IMR-90 (cell line): ENCODE data around the gene FIS1. TPM values are rescaled to one million over a fixed set of nuclear protein-coding genes. Genes with fewer than 3 reads are reported as not detected.

Source experiments
- ATAC-seq: fragments of 200-7000 bp; cut with Tn5 transposase; 2 replicates; pipeline ENCODE4 v1.9.1; 2020; ENCODE audit warnings: low read depth, mild to moderate bottlenecking, moderate library complexity
- BruUV-seq: library from RNA; stranded (reverse); fragments of 400-500 nt; replicated peaks from 2 replicates; lab custom pipeline; 2021; lab: Mats Ljungman, UMichigan
- CTCF ChIA-PET: fragments of 300-600 bp; formaldehyde crosslinking; extraction: SDS; loops from one replicate; lab custom pipeline; 2021; ENCODE audit warnings: antibody characterized with exemption; lab: Yijun Ruan, JAX
- POLR2A ChIA-PET: fragments of 300-600 bp; sonication (Branson Sonifier 250); formaldehyde crosslinking; loops from one replicate; lab custom pipeline; 2022; ENCODE audit warnings: antibody characterized with exemption; ENCODE audit not compliant: unreplicated experiment; lab: Charles Lee
- DNase-seq: peaks from one replicate; pipeline ENCODE4 v3.0.0; 2013
- H2AFZ ChIP-seq: replicated peaks from 2 replicates; pipeline ENCODE3; 2013; ENCODE audit warnings: low read length, mild to moderate bottlenecking; ENCODE audit not compliant: poor library complexity
- H2AK5ac ChIP-seq: 2 replicates; pipeline ENCODE4 v1.6.1; 2013; ENCODE audit warnings: low read depth, low read length, inconsistent platforms
- H2AK9ac ChIP-seq: replicated peaks from 2 replicates; pipeline ENCODE3; 2013; ENCODE audit warnings: mild to moderate bottlenecking, low read depth, low read length, moderate library complexity; ENCODE audit not compliant: poor library complexity
- H2BK120ac ChIP-seq: 2 replicates; pipeline ENCODE4 v1.6.1; 2013; ENCODE audit warnings: low read depth, low read length, inconsistent platforms
- H2BK15ac ChIP-seq: 3 replicates; pipeline ENCODE4 v1.6.1; 2013; ENCODE audit warnings: low read depth, low read length, inconsistent platforms
- H2BK20ac ChIP-seq: 2 replicates; pipeline ENCODE4 v1.6.1; 2013; ENCODE audit warnings: low read depth, mild to moderate bottlenecking, inconsistent platforms, low read length, moderate library complexity
- H2BK5ac ChIP-seq: 2 replicates; pipeline ENCODE4 v1.6.1; 2013; ENCODE audit warnings: mild to moderate bottlenecking, low read depth, low read length, inconsistent platforms; ENCODE audit not compliant: poor library complexity, severe bottlenecking
- H3K14ac ChIP-seq: replicated peaks from 2 replicates; pipeline ENCODE4 v1.6.1; 2013; ENCODE audit warnings: low read depth, low read length, inconsistent platforms
- H3K18ac ChIP-seq: 2 replicates; pipeline ENCODE4 v1.6.1; 2013; ENCODE audit warnings: low read depth, low read length, control low read depth
- H3K23ac ChIP-seq: 2 replicates; pipeline ENCODE4 v1.6.1; 2013; ENCODE audit warnings: low read depth, low read length, inconsistent platforms
- H3K27ac ChIP-seq: 2 replicates; pipeline ENCODE4 v1.5.1; 2013; ENCODE audit warnings: mild to moderate bottlenecking, control low read depth, low read length; ENCODE audit not compliant: insufficient read depth
- H3K27me3 ChIP-seq: 2 replicates; pipeline ENCODE4 v1.6.1; 2013; ENCODE audit warnings: low read length; ENCODE audit not compliant: control insufficient read depth, insufficient read depth
- H3K36me3 ChIP-seq: 2 replicates; pipeline ENCODE4 v1.6.1; 2013; ENCODE audit warnings: low read length, mixed read lengths; ENCODE audit not compliant: control insufficient read depth, insufficient read depth
- H3K4ac ChIP-seq: 2 replicates; pipeline ENCODE4 v1.6.1; 2013; ENCODE audit warnings: low read depth, low read length, inconsistent platforms
- H3K4me1 ChIP-seq: 2 replicates; pipeline ENCODE4 v1.6.1; 2013; ENCODE audit warnings: low read length, mixed read lengths; ENCODE audit not compliant: control insufficient read depth, insufficient read depth
- H3K4me2 ChIP-seq: 2 replicates; pipeline ENCODE4 v1.6.1; 2013; ENCODE audit warnings: low read depth, mild to moderate bottlenecking, control low read depth, low read length, moderate library complexity
- H3K4me3 ChIP-seq: 2 replicates; pipeline ENCODE4 v1.5.1; 2013; ENCODE audit warnings: low read depth, mild to moderate bottlenecking, control low read depth, low read length, moderate library complexity; ENCODE audit not compliant: insufficient read depth
- H3K56ac ChIP-seq: 2 replicates; pipeline ENCODE4 v1.6.1; 2013; ENCODE audit warnings: low read length, inconsistent platforms; ENCODE audit not compliant: insufficient read depth; ENCODE audit errors: extremely low read depth
- H3K79me1 ChIP-seq, 2 experiments: 2 replicates each; pipeline ENCODE4 v1.6.1; 2013; ENCODE audit warnings: low read length in 2 of 2, inconsistent platforms in 1 of 2, low read depth in 1 of 2
- H3K9ac ChIP-seq: 2 replicates; pipeline ENCODE4 v1.6.1; 2013; ENCODE audit warnings: low read depth, low read length, control low read depth
- H3K9me1 ChIP-seq: 2 replicates; pipeline ENCODE4 v1.6.1; 2013; ENCODE audit warnings: low read length, inconsistent platforms; ENCODE audit not compliant: insufficient read depth
- H3K9me3 ChIP-seq: 2 replicates; pipeline ENCODE4 v1.6.1; 2013; ENCODE audit warnings: low read length; ENCODE audit not compliant: control insufficient read depth, insufficient read depth
- H4K20me1 ChIP-seq: 2 replicates; pipeline ENCODE4 v1.6.1; 2013; ENCODE audit warnings: low read length, inconsistent platforms; ENCODE audit not compliant: insufficient read depth
- H4K5ac ChIP-seq: 2 replicates; pipeline ENCODE4 v1.6.1; 2013; ENCODE audit warnings: mild to moderate bottlenecking, low read depth, low read length, control low read depth
- H4K8ac ChIP-seq, 2 experiments: 2 replicates each; pipeline ENCODE4 v1.6.1; 2013; ENCODE audit warnings: low read depth in 2 of 2, low read length in 2 of 2, control low read depth in 1 of 2, inconsistent platforms in 1 of 2
- H4K91ac ChIP-seq: 2 replicates; pipeline ENCODE4 v1.6.1; 2013; ENCODE audit warnings: low read depth, low read length, inconsistent platforms; ENCODE audit not compliant: insufficient read depth
- BHLHE40 ChIP-seq: fragments of 150-350 bp; IDR thresholded peaks from 2 replicates; pipeline ENCODE4 v1.6.1; 2016; ENCODE audit warnings: mild to moderate bottlenecking, low read depth, low read length
- CEBPB ChIP-seq: IDR thresholded peaks from 2 replicates; pipeline ENCODE4 v1.6.1; 2012; ENCODE audit warnings: low read depth, low read length, improper control_type of control experiment
- CHD1 ChIP-seq: IDR thresholded peaks from 2 replicates; pipeline ENCODE4 v1.6.1; 2012; ENCODE audit warnings: low read depth, low read length, improper control_type of control experiment
- FOS ChIP-seq: fragments of 150-350 bp; IDR thresholded peaks from 2 replicates; pipeline ENCODE4 v1.6.1; 2016; ENCODE audit warnings: low read depth, low read length
- MAFK ChIP-seq: IDR thresholded peaks from 2 replicates; pipeline ENCODE4 v1.6.1; 2012; ENCODE audit warnings: low read depth, low read length, improper control_type of control experiment
- MAZ ChIP-seq: IDR thresholded peaks from 2 replicates; pipeline ENCODE4 v1.6.1; 2012; ENCODE audit warnings: low read depth, mild to moderate bottlenecking, low read length, improper control_type of control experiment, moderate library complexity, borderline replicate concordance
- MXI1 ChIP-seq: IDR thresholded peaks from 2 replicates; pipeline ENCODE4 v1.6.1; 2012; ENCODE audit warnings: low read depth, mild to moderate bottlenecking, low read length, moderate library complexity, borderline replicate concordance
- POLR2A ChIP-seq: IDR thresholded peaks from 2 replicates; pipeline ENCODE4 v1.6.1; 2012; ENCODE audit warnings: mild to moderate bottlenecking, low read depth, low read length
- RAD21 ChIP-seq: IDR thresholded peaks from 2 replicates; pipeline ENCODE4 v1.6.1; 2012; ENCODE audit warnings: low read length, improper control_type of control experiment
- RCOR1 ChIP-seq: IDR thresholded peaks from 2 replicates; pipeline ENCODE4 v1.6.1; 2012; ENCODE audit warnings: mild to moderate bottlenecking, low read length, improper control_type of control experiment; ENCODE audit not compliant: insufficient replicate concordance
- RFX5 ChIP-seq: IDR thresholded peaks from 2 replicates; pipeline ENCODE4 v1.8.0; 2012; ENCODE audit warnings: low read depth, mild to moderate bottlenecking, low read length, moderate library complexity
- SMC3 ChIP-seq: fragments of 150-350 bp; IDR thresholded peaks from 2 replicates; pipeline ENCODE4 v1.6.1; 2016; ENCODE audit warnings: low read depth, mild to moderate bottlenecking, antibody characterized with exemption, low read length, moderate library complexity
- WGBS, 2 experiments: methylation state at CpG; one replicate each; pipeline versions ENCODE4 v1.1.5 to v1.1.7; 2013; ENCODE audit warnings: missing lambda C conversion rate in 2 of 2; ENCODE audit not compliant: insufficient read length in 1 of 2; ENCODE audit errors: extremely low coverage in 2 of 2; 5-methylcytosine and 5-hydroxymethylcytosine counted together
- dilution Hi-C: fragments of 300-500 bp; cut with HindIII; formaldehyde crosslinking; loops from one replicate; pipeline ENCODE4 v1.14.3; 2018; ENCODE audit warnings: low sequenced_read_pairs; ENCODE audit not compliant: unreplicated experiment
- in situ Hi-C: fragments of 300-500 bp; cut with MboI; formaldehyde crosslinking; loops from 3 replicates; pipeline ENCODE4 v1.14.3; 2019; ENCODE audit warnings: low sequenced_read_pairs, inconsistent platforms, mixed read lengths
- intact Hi-C: fragments of 100-400 bp; cut with micrococcal nuclease; formaldehyde crosslinking; loops from 2 replicates; pipeline ENCODE4 v1.10.0; 2022
- polyA plus RNA-seq, 3 experiments: library from polyadenylated mRNA; depleted of rRNA; stranded (reverse); fragments of >200 nt; gene quantifications; 2 replicates each; pipeline ENCODE4 v1.2.3, GENCODE V29; 2012; ENCODE audit warnings: low replicate concordance in 1 of 3
- total RNA-seq: library from RNA; depleted of rRNA; stranded (reverse); fragments of >200 nt; gene quantifications from 2 replicates; pipeline ENCODE4 v1.2.3, GENCODE V29; 2012
- TF ChIP-seq, protein P1 (sequence below): conservative IDR thresholded peaks from 2 replicates; pipeline ENCODE4 v1.5.1; 2012; ENCODE audit warnings: mild to moderate bottlenecking, low read depth, low read length, improper control_type of control experiment
- TF ChIP-seq, protein P2 (sequence below): fragments of 150-350 bp; IDR thresholded peaks from 2 replicates; pipeline ENCODE4 v1.6.1; 2016; ENCODE audit warnings: low read depth, mild to moderate bottlenecking, low read length, moderate library complexity, borderline replicate concordance
- TF ChIP-seq, protein P3 (sequence below): fragments of 150-350 bp; IDR thresholded peaks from 2 replicates; pipeline ENCODE4 v1.6.1; 2017; ENCODE audit warnings: mild to moderate bottlenecking, antibody characterized with exemption, low read length, low read depth

The FIS1 gene
- total and polyA plus RNA-seq, 2 of the 4 experiments (the other 2 are of a cell fraction), result 293 to 489 TPM

DNA sequence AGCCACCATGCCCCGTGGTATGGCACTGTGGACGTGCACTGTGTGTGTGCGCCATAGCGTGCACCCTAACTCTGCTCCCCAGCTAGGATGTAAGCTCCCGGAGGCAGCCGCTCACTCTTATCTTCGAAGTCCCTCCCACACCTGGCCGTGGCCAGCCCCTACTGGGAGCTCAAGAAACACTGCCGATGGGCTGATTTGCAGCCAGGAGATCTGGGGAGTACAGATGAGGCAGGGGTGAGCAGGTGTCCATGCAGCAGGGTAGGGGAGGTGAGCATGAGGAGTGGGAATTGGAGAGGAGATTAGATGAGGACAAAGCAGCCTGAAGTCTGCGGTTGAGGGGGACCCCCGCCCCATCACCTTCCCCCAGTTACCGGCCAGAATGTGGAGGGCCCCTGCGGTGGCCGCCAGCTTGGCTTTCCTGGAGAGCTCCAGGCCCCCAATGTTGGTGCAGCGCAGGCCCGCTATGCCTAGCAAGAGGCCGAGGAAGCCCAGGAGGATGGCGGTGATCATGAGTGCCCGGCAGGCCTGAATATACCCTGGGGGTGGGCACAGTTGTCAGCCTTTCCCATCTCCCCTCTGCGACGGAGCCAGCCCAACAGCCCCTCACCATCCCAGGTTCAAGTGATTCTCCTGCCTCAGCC is 10.9 kb downstream of the FIS1 start:
- Histone ChIP-seq H2AFZ (no peak overlapping the region), H4K91ac (no peak overlapping the region), H3K9ac (no peak overlapping the region), H4K5ac (no peak overlapping the region), H2AK5ac (no peak overlapping the region), H2AK9ac (no peak overlapping the region), H3K4me1 (peaks cover 8% of the 10 kb centered on the region), H3K18ac (no peak overlapping the region), H2BK20ac (no peak overlapping the region), H3K14ac (no peak overlapping the region), H3K56ac (no peak overlapping the region), H4K20me1 (peaks cover 12% of the 10 kb centered on the region), H3K27me3 (no peaks in the 10 kb centered on the region), H2BK120ac (no peak overlapping the region), H3K27ac (no peak overlapping the region), H3K79me1 (peaks cover 0 to 18% of the 10 kb centered on the region in 2 experiments; a peak in 2 of 4 replicates), H3K4me2 (no peak overlapping the region), H3K4me3 (no peak overlapping the region), H4K8ac (no peak overlapping the region), H3K9me1 (peaks cover 4% of the 10 kb centered on the region), H2BK15ac (no peak overlapping the region), H3K4ac (no peak overlapping the region), H3K36me3 (peaks cover 20% of the 10 kb centered on the region), H2BK5ac (no peak overlapping the region), H3K23ac (no peak overlapping the region), H3K9me3 (no peaks in the 10 kb centered on the region)
- DNase-seq (no peak), ATAC-seq (no peak)
- intact Hi-C loops, result no loop called here
- 39% methylated on average over 2 of the region's 21 CpGs; no CpG with 5 or more reads in 1 of the 2 experiments for WGBS, 2 experiments
- ChIA-PET POLR2A (no interaction called here), CTCF (no interaction called here)
- TF ChIP-seq FOS (no peak), SMC3 (no peak), POLR2A (no peak), RCOR1 (no peak), MAFK (no peak), CEBPB (no peak), RAD21 (no peak), BHLHE40 (no peak), MAZ (no peak), MXI1 (no peak), RFX5 (no peak), CHD1 (no peak)
- TF ChIP-seq, protein P1, sequence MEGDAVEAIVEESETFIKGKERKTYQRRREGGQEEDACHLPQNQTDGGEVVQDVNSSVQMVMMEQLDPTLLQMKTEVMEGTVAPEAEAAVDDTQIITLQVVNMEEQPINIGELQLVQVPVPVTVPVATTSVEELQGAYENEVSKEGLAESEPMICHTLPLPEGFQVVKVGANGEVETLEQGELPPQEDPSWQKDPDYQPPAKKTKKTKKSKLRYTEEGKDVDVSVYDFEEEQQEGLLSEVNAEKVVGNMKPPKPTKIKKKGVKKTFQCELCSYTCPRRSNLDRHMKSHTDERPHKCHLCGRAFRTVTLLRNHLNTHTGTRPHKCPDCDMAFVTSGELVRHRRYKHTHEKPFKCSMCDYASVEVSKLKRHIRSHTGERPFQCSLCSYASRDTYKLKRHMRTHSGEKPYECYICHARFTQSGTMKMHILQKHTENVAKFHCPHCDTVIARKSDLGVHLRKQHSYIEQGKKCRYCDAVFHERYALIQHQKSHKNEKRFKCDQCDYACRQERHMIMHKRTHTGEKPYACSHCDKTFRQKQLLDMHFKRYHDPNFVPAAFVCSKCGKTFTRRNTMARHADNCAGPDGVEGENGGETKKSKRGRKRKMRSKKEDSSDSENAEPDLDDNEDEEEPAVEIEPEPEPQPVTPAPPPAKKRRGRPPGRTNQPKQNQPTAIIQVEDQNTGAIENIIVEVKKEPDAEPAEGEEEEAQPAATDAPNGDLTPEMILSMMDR, result no peak
- TF ChIP-seq, protein P2, sequence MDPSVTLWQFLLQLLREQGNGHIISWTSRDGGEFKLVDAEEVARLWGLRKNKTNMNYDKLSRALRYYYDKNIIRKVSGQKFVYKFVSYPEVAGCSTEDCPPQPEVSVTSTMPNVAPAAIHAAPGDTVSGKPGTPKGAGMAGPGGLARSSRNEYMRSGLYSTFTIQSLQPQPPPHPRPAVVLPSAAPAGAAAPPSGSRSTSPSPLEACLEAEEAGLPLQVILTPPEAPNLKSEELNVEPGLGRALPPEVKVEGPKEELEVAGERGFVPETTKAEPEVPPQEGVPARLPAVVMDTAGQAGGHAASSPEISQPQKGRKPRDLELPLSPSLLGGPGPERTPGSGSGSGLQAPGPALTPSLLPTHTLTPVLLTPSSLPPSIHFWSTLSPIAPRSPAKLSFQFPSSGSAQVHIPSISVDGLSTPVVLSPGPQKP, result no peak
- TF ChIP-seq, protein P3, sequence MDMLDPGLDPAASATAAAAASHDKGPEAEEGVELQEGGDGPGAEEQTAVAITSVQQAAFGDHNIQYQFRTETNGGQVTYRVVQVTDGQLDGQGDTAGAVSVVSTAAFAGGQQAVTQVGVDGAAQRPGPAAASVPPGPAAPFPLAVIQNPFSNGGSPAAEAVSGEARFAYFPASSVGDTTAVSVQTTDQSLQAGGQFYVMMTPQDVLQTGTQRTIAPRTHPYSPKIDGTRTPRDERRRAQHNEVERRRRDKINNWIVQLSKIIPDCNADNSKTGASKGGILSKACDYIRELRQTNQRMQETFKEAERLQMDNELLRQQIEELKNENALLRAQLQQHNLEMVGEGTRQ, result no peak
- in situ Hi-C loops, result no loop called here
- dilution Hi-C loops, result no loop called here
- no TSS peak for BruUV-seq
